Activated CD4-positive, alpha-beta T cell treated with anti-CD3 and anti-CD28 coated beads, Interleukin-10, Interleukin-2, amounts not matched to agents 100 ng/mL and 50 ng/mL, durations not matched to agents 16 hours and 8 hours (primary cell): ENCODE measurements around the gene PTPN2.
A peak's percentile ranks its signal among the peaks of the same experiment; 100 is the strongest.

Experiments
- DNase-seq: peaks from one replicate; pipeline ENCODE4 v3.0.0-alpha.2; 2020

The PTPN2 gene

DNA sequence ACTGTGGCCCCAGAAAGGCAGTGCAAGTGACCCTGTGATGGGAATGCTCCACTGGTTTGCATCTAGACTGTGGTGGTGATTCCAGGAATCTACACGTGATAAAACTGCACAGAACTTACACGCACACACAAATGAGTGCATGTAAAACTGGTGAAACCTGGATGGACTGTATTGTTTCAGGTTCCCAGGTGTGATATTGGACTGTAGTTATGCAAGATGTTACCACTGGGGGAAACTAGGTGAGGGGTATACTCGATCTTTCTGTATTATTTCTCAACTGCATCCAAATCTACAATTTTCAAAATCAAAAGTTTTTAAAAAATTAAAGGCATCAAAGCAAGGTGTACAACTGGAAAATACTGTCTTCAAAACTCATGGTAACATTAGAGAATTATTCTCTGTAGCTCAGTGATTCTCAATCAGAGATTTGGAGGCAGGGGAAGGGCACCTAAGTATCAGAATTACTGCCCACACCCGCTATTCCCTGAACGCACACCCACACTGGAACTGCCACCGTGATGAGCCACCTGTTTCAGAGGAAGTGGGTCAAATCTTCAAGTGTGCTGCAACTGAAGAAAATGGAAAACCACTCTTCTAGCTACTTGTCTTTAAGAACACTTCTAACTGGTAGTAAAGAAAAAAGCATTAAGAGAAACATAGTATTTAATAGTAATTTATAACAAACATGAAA is 26.7 kb downstream of the PTPN2 start:
- DNase-seq: peak; percentile 76

DNA sequence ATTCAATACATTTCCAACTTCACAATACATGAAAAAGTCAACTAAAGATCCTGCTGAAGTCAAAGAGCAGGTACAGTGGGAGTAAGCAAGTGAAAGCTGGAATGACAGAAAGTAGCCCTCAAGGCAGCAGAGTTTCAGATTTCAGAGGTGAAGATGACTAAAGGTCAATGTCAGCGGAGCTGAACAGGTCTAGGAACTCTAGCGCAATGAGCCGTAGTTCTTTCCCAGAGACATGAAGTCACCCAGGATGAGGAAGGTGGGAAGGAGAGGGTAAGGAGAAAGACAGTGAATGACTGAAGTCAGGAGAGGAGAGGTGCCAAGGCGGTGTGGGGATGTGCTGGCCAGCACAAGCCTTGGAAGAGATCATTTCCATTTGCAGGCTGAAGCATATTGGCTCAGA is 28.1 kb downstream of the PTPN2 start:
- DNase-seq: no peak

DNA sequence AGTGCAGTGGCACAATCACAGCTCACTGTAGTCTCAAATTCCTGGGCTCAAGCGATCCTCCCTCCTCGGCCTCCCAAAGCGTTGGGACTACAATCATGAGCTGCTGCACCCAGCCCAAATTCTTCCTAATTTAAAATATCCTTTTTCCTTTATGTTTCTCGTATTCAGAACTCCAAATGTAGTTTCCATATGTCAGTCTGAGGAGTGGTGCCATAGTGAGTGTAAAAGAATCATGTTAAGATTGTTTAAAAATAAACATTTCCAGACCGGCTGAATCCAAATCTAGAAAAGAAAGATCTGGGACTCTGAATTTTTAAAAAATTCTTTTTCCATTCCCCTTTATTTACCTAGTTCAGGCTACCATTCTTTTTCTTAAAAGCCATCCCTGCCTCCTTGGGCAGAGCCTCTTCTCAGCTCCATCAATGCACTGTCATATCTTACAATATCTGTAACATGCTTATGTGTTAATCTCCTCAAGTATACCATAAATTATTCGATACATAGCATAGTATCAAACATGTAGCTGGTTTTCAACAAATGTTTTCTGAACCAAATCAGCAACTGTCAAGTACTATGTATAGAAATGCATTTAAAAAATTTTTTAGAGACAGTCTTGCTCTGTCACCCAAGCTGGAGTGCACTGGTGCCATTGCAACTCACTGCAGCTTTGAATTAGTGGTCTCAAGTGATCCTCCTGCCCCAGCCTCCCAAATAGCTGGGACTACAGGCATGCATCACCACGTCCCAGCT is 31.3 kb downstream of the PTPN2 start:
- no peak for DNase-seq

DNA sequence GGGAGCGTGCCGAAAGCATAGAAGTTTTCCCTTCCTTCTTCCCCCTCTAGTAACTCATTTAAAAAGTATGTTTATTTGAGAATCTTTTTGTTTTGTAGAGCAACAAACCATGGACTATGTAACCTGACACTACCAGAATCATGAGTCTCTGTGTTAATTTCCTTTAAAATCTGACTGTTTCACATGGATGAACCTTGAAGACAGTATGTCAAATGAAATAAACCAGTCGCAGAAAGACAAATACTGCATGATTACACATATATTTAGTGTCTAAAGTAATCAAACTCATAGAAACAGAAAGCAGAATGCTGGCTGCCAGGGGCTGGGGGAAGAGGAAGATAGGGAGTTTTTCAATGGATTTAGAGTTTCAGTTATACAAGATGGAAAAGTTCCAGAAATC is 32.3 kb downstream of the PTPN2 start:
- DNase-seq: no peak

DNA sequence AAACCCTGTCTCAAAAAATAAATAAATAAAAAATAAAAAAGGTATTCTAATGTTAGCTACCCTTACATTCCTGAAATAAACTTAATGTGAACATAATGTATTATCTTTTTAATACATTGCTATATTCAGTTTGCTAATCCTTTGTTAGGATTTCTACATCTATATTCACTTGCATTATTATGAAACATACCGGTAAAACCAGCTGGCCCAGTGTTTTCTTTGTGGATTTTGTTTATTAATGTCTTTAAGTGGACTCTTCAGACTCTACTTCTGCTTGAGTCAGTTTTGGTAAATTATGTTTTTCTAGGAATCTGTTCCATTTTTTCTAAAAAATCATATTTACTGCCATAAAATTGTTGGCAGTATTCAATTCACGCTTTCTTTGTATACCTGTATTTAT is 34.5 kb downstream of the PTPN2 start:
- DNase-seq: no peak

DNA sequence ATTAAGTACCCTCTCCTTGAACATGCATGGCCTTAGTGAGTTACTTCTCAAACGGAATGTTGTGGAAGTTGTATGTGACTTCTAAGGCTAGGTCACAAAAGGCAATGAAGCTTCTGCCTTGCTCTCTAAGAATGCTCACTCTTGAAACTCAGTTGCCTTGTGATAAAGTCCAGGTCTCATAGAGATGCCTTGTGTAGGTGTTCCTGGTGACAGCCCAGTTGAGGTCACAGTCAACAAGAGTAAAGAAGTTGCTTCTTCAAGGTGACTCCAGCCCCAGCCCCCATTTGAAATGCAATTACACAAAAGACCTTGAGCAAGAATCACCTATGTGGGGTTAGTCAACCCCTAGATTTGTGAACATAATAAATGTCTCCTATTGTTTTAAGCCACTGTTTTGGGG is 35.6 kb downstream of the PTPN2 start:
- DNase-seq: no peak

DNA sequence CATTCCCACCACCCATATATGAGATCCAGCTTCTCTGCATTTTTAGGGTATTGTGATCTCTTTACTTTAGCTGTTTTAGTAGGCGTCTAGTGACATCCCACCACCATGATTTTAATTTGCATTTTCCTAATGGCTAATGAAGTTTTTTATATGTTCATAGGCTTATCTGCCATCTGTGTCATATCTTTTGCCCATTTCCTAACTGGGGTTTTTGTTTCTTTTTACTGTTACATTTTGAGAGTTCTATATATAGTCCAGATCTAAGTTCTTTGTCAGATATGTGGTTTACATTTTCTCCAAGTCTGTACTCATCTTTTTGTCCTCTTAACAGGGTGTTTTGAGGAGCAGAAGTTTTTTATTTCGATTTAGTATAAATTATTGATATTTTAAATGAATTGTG is 39.6 kb downstream of the PTPN2 start:
- no peak for DNase-seq

DNA sequence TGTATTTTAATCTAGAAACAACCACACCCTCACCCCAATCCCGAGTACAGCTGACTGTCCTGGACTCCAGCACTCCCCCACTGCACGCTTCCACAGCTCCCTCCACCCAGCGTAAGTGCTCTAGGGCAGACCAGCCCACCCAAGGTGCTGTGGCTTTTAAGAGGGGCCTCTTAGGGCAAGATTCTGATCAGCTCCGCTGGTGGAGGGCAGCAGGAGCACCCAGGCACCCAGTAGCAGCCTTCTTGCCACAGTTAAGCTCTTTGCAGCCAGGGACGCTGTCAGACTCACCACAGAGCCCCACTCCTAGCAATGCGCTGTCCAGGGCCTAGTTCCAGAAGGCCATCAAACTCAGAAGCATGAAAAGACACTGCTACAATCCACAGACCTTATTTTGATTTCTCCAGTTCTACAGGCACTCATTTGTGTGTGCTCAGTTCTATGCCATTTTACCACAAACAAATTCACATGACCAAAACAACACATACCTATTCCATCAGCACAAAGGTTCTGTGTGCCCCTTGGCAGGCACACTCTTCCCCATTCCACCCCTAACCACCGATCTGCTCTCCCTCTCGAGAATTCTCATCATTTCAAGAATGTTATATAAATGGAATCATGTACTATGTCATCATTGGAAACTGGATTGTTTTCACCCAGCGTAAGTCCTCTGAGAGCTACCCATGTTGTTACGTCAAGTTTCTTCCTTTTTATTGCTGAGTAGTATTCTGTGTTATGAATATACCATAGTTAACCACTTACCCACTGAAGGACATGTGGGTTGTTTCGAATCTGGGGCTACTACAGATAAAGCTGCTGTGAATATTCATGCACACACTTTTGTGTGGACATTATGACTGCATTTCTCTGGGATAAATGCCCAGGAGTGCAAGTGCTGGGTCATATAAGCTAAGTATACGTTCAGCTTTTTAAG is 40.4 kb downstream of the PTPN2 start:
- peak; percentile 70 for DNase-seq

DNA sequence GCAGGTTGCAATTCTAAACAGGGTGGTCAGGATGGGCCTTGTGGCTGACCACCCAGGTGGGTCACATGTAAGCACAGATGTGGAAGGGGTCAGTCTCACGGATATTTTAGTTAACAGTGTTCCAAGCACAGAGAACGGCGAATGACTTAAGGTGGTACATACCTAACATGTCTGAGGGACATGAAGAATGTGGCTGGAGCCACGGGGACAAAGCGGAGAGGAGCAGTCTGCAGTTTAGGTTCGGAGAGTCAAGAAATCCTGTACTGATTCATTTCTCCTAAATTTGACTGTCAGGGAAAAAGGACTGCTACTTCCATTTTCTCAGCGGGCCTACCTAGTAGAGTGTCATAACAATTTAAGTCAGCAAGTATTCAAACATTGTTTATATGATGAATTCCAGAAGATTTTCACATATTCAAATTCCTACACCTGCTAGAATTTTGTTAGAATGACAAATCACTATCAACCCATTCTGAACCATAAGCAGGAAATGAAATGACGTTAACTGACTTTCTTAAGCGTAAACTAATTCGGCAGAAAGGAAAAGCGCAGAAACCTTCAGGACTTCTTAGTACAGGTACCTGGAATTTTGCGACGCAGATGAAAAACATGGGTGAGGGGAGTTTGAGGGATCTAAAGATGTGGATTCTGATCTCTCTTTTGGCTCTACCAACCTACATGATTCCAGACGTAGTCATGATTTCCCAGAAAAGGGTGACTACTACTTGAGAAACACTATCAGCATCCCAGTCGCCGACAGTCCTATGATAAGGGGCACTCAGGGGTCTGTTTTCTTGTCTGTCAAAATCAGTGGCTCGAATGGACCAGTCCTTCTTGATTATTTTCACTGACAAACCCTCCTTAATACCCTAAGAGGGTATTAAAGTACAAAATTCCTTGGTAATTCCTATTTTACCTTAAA is 41.3 kb downstream of the PTPN2 start:
- no peak for DNase-seq

DNA sequence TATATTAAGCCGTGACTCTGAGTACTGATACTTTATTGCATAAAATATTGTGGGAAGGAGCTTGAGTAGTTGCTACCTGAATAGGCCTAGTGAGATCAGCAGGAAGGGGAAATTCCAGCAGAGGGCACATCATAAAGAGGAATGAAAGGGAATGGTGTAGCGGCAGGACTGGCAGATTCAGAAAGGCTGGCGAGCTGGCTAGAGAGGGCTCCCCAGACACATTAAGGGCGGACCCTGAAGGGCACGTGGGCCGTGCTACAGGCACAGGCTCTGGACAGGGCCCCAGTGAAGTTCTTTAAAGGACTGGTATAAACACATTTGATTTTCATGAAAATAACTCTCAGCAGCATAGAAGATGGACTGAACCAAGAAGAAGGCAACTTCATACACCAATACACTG is 43.0 kb downstream of the PTPN2 start:
- no peak for DNase-seq

DNA sequence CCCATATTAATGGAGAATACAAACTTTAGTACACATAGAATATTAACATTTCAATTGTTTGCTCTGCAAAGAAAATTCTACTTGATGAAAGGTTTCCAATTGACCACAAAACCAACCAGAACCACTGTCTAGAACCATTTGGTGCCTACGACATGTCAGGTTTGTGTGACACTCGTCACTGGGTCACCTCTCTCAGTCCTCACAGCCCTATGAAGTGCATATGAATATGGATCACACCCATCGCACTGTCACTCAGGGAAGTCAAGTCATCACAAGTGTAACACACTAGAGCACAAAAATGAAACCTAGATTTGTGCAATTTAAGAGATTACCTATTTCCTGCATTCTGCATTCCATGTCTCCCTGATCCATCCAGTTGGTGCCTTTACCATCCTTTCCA is 43.7 kb downstream of the PTPN2 start:
- peak; percentile 58 for DNase-seq

DNA sequence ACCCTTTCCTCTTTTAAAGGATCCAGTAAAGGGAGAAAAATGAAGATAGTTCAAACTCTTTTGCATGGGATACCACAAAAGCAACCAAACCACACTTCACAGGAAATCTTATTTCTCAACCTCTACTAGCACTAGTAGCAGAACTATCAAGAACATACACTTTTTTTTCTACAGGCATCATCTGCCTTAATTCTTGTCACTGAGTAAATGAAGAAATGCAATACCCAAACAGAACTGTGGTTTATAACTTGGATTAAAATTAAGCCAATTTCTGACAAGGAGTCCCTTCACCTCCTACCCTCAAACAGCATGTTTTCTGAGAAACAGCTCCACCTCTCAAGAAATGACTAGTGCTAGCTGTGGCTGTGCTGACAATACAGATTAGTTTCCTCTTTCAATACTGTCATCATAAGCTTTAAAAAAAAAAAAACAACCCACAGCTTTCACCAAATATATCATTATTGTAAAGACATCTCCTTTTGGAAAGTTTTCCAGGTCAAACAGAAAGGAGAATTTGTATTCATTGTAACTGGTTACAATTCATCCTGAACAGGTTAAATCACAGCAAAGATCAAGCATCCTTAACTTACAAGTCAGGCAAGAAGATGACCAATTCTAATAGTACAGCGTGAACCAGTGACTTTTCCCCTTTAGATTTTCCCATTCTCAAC is 44.4 kb downstream of the PTPN2 start:
- peak; percentile 94 for DNase-seq

DNA sequence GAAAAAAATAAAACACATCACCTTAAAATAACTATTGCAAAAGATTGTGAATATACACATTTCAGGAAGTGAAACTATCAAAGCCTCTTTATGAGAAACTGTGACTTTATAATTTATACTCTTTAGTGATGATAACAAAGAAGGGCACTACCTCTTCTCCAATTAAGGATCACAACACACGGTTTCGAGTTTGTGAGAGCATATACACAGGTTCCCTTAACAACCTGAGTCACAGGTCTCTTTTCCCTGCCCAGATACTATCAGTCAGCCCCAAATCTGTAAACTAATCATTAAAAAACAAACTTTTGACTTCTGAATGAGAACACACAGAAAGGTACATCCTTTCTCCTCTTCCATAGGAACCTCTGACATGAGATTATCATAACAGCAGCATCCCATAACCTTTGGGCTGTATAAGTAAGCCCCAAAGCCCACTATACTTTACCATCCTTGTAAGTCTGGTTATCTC is 44.9 kb downstream of the PTPN2 start:
- DNase-seq: peak; percentile 76

DNA sequence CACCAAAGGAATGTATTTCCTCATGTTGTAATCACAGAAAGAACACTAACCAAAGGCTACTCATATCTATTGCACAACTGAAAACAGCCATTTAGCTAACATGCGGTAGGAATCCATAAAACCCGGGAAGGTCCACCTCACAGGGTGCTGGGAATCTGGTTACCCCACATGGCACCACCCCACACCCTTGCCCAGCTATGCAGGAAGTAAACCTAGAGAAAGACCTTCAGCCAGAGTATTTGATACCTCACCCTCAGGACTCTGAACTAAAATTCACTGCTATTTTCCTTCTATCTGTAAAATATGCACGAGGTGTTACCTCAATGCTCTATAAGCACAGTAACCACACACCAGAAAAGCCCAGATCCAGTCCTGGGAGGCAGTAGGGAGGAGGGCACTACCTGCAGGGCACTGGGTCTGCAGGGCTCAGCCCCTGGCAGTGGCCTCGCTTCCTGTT is 45.8 kb downstream of the PTPN2 start:
- peak; percentile 48 for DNase-seq

DNA sequence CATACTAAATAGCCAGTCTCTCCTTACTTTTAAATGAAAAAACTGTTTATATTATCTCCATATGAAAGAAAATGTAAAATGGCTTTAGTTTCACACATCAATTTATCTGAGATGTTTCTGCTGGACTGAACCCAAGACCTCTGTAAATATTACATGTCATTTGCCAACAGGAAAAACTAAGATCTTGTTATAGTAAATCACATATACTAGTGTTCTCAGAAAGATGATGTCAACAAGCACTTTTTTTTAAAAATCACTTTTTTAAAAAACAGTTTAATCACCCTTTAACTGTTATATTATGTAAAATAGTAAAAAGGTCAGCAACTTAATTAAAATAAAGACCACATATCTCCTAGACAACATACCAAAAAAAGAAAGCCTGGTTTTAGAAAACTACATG is 46.3 kb downstream of the PTPN2 start:
- DNase-seq: no peak

DNA sequence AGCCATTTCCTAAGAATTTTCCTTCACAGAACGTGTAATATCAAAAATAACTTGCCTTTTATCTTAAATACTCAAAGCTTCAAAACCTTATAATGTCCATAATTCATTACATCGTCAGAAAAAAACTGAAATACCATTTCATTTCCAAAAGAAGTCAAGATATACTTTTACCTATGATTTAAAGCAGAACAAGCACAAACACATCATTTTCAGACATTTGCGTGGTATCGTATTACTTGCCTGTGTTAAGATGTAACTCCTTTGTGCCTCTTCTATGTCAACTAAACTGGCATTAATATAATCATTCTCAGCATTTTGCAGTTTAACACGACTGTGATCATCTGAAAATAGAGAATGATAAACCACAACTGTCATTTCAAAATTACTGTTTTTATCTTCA is 47.5 kb downstream of the PTPN2 start:
- no peak for DNase-seq

DNA sequence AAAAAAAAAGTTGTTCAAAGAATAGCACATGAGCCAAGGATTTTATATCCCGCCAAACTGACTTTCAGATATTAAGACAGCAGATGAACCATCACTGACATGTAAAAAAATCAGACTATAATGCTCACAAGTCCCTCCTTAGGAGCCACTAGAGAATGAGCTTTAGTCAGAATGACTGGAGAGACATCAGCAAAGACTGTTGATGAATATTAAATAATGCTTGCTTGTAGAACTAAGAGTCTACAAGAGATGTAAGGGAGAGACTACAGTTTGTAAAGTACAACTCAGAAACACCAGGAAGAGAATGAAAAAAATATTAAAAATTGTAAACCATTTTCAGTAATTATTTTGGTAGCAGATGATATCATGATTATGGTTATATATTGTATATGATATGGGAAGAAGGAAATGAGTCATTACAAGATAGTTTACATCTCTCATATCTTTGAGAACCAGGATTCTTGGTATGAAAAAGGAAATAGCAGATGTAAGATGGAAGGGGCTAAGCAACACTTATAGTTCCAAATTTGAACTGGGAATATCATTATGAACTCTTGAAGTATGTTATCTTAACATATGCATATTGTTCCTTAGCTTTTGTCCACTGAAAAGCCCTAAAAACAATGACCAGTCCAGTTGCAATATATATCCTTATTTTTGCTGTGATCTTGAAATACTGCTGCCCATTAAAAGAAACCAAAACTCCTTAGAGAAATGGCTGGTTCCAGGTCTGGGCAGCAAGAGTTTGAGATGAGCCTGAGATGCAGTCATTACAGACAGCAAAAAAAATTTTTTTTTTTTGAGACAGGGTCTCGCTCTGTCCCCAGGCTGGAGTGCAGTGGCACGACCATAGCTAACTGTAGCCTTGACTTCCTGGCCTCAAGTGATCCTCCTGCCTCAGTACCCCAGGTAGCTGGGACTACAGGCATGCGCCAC is 55.7 kb downstream of the PTPN2 start:
- DNase-seq: peak; percentile 40

DNA sequence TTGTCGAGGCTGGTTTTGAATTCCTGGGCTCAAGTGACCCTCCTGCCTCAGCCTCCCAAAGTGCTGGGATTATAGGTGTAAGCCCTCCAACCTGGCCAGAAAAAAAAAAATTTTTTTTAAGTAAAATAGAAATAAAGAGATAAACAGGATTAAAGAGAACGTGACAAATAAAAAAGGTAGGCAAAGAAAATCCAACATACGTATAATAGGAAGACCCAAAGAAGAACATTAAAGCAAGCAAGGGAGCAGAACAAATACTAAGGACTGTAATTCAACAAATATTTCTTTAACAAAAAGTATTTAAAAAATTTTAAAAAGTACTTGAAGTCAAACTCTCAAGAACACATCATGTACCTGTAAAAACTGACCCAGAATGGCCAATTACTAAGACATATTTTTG is 56.4 kb downstream of the PTPN2 start:
- no peak for DNase-seq

DNA sequence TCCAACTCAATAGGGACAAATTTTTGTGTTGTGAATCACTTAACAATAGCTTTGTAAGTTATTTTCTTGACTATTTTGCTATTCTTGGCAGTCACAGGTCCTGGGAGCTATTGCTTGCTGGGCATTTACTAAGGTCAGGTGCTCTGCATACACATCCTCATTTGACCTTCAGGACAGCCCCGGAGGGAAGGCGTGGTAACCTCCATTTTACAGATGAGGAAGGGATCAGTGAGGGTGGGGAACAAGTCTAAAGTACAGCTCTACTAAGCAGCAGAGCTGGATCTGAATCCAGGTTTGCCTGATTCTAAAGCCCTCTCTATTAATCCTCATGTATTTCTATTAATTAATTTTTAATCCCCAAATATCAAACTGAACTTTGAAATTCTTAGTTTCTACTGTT is 58.8 kb downstream of the PTPN2 start:
- DNase-seq: no peak

DNA sequence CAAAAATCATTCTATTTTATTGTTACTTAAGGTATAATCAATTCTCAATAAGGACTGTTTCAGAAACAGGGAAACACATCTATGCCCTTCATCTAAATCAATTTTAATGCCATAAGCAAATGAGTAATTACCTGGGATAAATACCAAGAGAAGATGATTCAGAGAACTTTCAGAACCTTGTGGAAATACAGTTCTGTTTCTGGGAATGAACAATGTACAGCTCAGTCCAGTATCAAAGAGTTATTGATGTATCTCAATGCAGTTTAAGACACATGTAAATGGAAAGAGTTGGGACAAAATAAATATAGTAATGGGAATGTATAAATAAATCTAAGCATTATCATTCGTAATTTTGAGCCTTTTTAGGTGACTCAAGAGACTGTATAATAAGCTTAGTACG is 60.1 kb downstream of the PTPN2 start:
- DNase-seq: no peak

DNA sequence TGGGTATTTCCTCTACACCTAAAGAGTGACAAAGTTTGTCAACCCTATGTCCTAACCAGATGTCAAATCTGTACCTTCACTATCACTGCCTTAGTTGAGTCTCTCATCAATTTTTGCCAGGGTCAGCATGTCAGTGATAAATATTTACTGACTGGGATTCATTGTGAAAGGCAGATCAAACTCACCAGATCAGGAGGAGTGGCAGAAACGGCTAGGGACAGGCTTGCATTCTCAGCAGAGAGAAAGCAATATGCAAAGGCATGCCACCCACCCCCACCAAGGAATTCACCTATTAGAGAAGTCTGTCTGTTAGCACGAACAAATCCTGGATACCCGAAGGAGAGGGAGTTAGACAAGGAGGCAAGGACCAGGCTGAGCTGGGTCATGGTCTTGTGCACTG is 62.6 kb downstream of the PTPN2 start:
- DNase-seq: no peak
